Left renal pelvis (tissue), 4 donors: ENCODE results near the gene SNED1. TPM values are rescaled to one million over a fixed set of nuclear protein-coding genes. Genes with fewer than 3 reads are reported as not detected.
"Not testable (repeated sequence)": the region's sequence is repeated elsewhere in the genome, so short reads cannot be mapped to it uniquely, and the experiment has no call there.

Source experiments
- DNase-seq, 4 donors: peaks; one replicate each; pipeline ENCODE4 v3.0.0-alpha.2; 2013; ENCODE audit warnings: low read depth in 4 of 4, low spot score in 3 of 4
- polyA plus RNA-seq, 4 donors: library from polyadenylated mRNA; unstranded; fragments of 120-200 nt; gene quantifications; one replicate each; pipeline ENCODE4 v1.2.1, GENCODE V29; 2013; ENCODE audit not compliant: insufficient read length in 4 of 4

SNED1 gene
- polyA plus RNA-seq, 4 donors, result 7.3 to 10.8 (median 8.6) TPM

- no peak for DNase-seq
These were observed 104.8 kb downstream of the SNED1 start for GRCh38 chr2:241103176-241103595.

DNA sequence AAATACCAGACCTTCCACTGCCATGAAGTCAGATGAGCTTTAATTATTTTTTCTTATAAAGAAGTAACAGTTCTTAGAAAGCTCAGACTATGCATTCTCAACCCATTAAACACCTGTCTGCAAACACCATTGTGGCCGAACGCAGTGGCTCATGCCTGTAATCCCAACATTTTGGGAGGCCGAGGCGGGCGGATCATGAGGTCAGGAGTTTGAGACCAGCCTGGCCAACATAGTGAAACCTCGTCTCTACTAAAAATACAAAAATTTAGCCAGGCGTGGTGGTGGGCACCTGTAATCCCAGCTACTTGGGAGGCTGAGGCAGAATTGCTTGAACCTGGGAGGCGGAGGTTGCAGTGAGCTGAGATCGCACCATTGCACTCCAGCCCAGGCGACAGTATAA is 106.2 kb downstream of the SNED1 start:
- DNase-seq, result not testable (repeated sequence)

DNA sequence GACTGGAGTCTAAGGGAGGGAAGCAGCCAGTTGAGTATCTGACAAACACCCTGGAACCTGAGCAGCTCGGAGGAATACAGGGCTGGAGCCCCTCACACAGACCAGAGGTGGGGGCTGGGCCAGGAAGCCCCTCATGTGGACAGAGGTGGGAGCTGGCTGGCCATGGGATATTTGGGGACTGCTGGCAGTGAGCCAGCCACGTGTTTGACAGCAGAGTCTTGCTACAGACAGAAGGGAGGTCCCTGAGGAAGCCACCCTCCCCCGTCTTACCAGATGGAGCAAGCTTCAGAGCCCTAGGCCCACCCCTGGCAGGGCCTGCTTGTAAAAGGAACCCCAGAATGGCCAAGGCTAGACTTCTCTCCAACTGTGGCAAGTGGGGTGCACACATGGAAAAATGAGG is 107.2 kb downstream of the SNED1 start:
- DNase-seq, result no peak

- DNase-seq, result no peak
These were observed 108.8 kb downstream of the SNED1 start for GRCh38 chr2:241107031-241107783.

DNA sequence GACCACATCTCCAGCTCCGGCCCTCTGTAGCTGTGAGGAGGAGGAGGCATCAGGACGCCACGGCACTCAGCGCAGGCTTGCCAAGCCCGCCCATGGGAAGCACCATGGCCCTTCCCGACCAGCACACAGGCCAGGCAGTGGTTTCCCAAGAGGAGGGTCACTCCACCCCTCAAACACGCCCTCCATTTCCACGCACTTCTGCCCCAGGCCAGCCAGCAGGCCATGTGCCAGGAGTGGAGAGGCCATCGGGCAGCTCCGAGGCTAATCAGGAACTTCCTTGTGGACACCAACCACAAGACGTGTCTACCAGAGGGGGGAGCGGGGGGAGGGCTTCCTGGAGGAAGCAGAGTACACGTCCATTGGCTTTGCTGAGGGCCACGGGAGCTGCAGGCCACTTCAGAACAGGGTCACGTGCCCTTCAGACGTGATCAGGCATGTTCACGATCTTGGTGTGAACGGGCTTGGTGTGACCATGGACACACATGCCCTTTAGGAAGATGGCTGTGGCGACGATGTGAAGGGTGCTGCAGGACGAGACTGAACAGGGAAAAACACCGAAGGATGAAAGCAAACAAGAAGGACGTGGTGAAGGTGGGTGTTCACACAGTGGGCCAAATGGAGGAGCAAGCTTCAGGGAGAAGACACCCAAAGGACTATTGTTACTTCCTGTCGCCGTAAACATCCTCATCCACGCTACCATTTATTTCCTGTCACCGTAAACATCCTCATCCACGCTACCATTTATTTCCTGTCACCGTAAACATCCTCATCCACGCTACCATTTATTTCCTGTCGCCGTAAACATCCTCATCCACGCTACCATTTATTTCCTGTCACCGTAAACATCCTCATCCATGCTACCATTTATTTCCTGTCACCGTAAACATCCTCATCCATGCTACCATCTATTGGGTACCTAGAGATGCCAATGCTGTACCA is 110.1 kb downstream of the SNED1 start:
- no peak for DNase-seq

DNA sequence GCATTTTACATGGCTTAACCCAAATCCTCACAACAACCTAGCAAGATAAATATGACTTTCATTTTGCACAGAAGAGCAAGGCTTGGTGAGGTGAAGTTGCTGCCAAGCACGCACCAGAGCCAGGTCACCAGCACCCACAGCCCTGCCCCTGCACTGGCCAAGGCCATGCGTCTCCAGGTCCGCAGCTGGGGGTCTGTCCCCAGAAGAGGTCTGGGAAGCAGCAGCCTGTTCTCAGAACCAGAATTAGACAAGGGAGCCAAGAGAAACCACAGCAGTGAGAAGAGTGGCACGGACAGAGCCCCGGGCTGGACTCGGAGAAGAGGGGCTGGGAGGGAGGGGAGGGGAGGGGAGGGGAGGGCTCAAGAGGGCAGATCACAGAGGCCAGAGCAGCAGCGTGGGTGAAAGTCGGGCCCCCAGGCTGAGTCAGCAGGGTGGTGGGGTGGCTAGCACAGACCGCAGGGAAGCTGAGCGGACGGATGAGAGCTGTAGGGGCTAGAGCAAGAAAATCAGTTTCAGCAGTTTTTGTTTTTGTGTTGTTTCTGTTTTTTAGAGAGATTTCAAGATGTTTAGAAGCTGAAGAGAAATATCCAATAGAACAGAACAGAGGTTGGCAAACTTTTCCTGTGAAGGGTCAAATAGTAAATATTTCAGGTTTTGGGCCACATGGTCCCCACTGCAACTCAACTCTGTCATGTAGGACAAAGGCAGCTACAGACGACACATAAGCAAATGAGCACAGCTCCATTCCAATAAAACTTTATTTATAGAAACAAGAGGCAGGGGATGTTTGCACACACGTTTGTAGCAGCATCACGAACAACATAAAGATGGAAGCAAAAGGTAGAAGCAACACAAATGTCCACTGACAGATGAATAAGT is 111.0 kb downstream of the SNED1 start:
- no peak for DNase-seq

GRCh38 chr2:241110089-241110606 is 111.7 kb downstream of the SNED1 start:
- no peak for DNase-seq

DNA sequence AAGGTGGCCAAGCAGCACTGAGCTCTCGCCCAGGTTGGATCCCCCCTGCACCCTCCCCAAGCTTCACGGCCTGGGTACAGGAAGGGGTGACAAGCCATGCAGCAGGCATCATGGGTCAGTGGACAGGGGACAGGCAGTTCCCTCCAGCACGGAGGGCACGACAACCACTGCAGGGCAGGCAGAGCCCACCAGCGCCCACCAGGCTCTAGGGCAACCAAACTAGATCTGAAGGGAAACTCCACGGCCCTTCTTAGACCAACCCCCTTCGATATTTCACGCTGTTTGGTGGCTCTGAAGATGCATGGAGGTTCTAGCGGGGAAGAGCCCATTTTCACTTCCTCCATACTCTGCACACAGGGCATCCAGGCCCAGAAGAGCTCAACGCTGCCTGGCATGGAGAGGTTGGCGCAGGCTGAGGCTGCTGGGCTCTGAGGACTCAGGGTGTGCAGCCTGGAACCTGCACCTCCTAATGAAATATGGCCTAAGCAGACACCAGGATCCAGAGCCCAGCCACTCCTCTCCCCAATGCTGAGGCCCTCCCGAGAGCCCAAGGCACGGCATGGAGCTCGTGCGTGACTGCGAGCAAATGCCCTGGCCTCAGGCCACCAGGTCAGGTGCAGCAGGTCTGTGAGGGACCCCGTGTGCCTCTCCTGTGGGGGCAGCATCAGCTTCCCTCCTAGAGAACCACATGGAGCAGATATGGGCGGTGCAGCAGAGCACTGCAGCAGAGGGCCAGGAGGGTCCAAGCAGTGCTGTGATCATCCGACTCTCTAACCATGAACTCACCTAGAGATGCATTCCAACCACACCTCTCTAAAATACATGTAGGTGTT is 112.4 kb downstream of the SNED1 start:
- no peak for DNase-seq

DNA sequence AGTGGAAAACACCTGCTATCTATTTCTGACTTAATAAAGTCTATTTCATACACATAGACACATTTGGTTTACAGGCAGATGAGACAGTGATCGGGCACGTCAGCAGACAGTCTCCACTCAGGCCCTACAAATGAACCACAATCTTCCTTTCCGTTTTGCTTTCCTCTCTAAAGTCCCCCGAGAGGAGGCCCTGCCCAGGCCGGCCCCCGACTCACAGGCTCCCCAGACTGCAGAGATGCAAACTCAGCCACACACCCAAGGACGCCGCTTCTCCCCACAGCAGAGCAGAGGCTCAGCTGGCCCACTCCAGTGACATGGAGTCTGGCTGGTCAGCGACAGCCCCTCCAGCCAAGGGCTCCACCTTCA is 113.0 kb downstream of the SNED1 start:
- no peak for DNase-seq

- no peak for DNase-seq
These were observed 113.6 kb downstream of the SNED1 start for GRCh38 chr2:241112046-241112445.

DNA sequence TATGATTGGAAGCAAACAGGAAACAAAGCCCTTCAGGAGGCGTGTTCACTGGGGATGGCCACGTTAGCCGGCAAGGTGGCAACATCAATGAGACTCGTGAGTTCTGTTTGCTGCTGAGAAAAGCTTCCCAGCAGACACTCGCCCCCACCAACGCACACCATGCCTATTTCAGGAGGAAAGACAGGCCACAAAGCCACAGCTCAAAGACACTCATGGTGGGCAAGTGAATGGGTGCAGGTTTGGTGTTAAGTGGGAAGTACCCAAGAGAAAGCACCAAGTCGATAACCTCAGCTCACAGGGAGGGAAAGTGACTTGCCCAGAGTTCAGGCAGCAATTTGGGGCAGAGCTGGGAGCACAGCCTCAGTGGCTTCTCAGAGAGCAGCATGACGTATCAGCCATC is 114.2 kb downstream of the SNED1 start:
- no peak for DNase-seq

- no peak for DNase-seq
These were observed 116.4 kb downstream of the SNED1 start for GRCh38 chr2:241114836-241115235.

DNA sequence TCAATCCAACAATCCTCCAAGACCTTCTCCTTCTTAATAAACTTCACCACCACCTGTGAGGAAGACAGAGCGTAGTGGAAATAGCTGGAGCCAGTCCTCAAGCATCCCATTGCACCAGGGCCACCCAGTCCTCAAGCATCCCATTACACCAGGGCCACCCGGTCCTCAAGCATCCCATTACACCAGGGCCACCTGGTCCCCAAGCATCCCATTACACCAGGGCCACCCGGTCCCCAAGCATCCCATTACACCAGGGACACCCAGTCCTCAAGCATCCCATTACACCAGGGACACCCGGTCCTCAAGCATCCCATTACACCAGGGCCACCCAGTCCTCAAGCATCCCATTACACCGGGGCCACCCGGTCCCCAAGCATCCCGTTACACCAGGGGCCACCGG is 116.9 kb downstream of the SNED1 start:
- DNase-seq, result no peak

- DNase-seq, result no peak
These were observed 118.5 kb downstream of the SNED1 start for GRCh38 chr2:241116606-241117560.

GRCh38 chr2:241118737-241119505 is 120.5 kb downstream of the SNED1 start:
- no peak for DNase-seq

DNA sequence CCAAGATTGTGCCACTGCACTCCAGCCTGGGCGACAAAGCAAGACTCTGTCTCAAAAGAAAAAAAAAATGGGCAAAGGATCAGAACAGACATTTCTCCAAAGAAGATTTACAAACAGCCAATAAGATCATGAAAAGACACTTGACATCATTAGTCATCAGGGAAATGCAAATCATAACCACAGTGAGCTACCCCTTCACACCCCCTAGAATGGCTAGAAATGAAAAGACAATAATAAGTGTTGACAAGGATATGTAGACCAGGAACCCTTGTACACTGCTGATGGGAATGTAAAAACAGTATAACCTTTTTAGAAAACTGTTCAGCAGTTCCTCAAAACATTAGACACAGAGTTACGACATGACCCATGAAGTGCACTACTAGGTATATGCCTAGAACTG is 122.0 kb downstream of the SNED1 start:
- DNase-seq, result no peak

GRCh38 chr2:241121008-241121407 is 122.6 kb downstream of the SNED1 start:
- no peak for DNase-seq
